GM21825 (cell line): ENCODE measurements around the gene PPP1R13B.

Experiments used
- ATAC-seq: cut with Tn5 transposase; IDR thresholded peaks from one replicate; pipeline ENCODE4 v1.9.1; 2021; ENCODE audit warnings: mild to moderate bottlenecking, moderate library complexity; ENCODE audit not compliant: unreplicated experiment

The PPP1R13B gene

GRCh38 chr14:103716091-103716801, 131.1 kb downstream of the PPP1R13B start:
- ATAC-seq, result peak; percentile 3

GRCh38 chr14:103715052-103716000, 132.0 kb downstream of the PPP1R13B start, which contains the start of the genes XRCC3 and ZFYVE21:
Gene XRCC3, minus strand, starts transcription at chr14:103715451. Its CDS starts 4,364 bp downstream, at chr14:103711087.
Gene ZFYVE21, plus strand, starts transcription at chr14:103715810. Its CDS starts 32 bp downstream, at chr14:103715842.
- ATAC-seq, result peak; percentile 90

GRCh38 chr14:103714063-103714724, 133.2 kb downstream of the PPP1R13B start:
- no peak for ATAC-seq

- no peak for ATAC-seq
These were observed 133.9 kb downstream of the PPP1R13B start for GRCh38 chr14:103713304-103714062.

GRCh38 chr14:103712633-103713247, 134.6 kb downstream of the PPP1R13B start:
- no peak for ATAC-seq

- ATAC-seq, result no peak
These were observed 135.6 kb downstream of the PPP1R13B start for GRCh38 chr14:103711516-103712431.

- no peak for ATAC-seq
These were observed 136.5 kb downstream of the PPP1R13B start for GRCh38 chr14:103710771-103711377.

GRCh38 chr14:103709814-103710213, 137.6 kb downstream of the PPP1R13B start:
- ATAC-seq, result no peak

- no peak for ATAC-seq
These were observed 138.6 kb downstream of the PPP1R13B start for GRCh38 chr14:103708750-103709187.

GRCh38 chr14:103707329-103708263, 139.8 kb downstream of the PPP1R13B start:
- ATAC-seq, result no peak

GRCh38 chr14:103706551-103707328, 140.6 kb downstream of the PPP1R13B start:
- ATAC-seq, result no peak

GRCh38 chr14:103705504-103706284, 141.7 kb downstream of the PPP1R13B start:
- no peak for ATAC-seq

- ATAC-seq, result no peak
These were observed 142.3 kb downstream of the PPP1R13B start for GRCh38 chr14:103705118-103705503.

- no peak for ATAC-seq
These were observed 142.7 kb downstream of the PPP1R13B start for GRCh38 chr14:103704708-103705107.

GRCh38 chr14:103703433-103704385, 143.7 kb downstream of the PPP1R13B start:
- no peak for ATAC-seq
